ENCODE data around the gene KANSL1. TPM values are rescaled to one million over a fixed set of nuclear protein-coding genes. Genes with fewer than 3 reads are reported as not detected.
A peak's percentile ranks its signal among the peaks of the same experiment; 100 is the strongest.
"Not testable (repeated sequence)": the region's sequence is repeated elsewhere in the genome, so short reads cannot be mapped to it uniquely, and the experiment has no call there.

The KANSL1 gene
- total RNA-seq, 1 donor from 2014 or later, result 78.5 TPM

DNA sequence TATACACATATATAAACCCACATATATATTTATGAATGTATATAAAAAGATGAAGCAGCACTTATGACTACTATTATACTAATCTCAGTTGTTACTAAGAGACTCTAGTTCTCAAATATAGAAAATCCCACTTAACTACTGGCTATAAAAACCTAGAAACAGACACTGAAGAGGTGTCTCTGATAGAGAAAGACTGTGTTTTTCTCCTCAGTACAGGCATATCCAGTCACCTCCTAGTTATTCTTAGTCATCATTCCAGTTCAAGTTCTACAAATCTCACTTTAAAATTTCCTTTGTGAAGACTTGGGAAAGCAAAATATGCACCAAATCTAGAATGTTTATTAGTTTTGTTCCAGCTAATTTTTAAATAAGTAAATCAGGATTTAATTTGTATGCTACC, 100.2 kb downstream of the KANSL1 start:
- DNase-seq, result no peak
- intact Hi-C loops (cut with DNase I), result no loop called here
- no peak for TF ChIP-seq CTCF (IDR thresholded peaks at IDR 0.05)
- Histone ChIP-seq H3K27me3 (ENCODE audit: low read depth) (no peaks in the 10 kb centered on the region), H3K4me3 (no peak overlapping the region), H3K9me3 (no peaks in the 10 kb centered on the region), H3K27ac (no peak overlapping the region), H3K4me1 (peaks cover 28% of the 10 kb centered on the region), H3K36me3 (peaks cover 39% of the 10 kb centered on the region)
- ATAC-seq, result no peak

DNA sequence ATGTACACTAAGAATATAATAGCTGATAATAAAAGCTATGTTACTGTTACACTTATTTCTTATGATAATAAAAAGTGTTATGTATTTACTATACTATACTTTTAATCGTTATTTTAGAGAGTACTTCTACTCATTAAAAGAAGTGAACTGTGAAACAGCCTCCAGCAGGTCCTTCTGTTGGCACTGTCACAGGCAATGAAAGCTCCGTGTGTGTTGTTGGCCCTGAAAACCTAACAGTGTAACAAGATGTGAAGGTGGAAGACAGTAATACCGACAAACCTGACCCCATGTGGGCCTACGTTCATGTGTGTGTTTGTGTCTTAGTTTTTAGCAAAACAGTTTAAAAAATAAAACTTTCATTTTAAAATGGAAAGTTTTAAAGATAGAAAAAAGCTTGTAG, 102.4 kb downstream of the KANSL1 start:
- H3K36me3 ChIP-seq, result peaks cover 49% of the 10 kb centered on the region
- DNase-seq, result no peak
- no peak for ATAC-seq
- intact Hi-C loops (cut with DNase I), result no loop called here
- no peak overlapping the region for H3K27ac ChIP-seq
- no peaks in the 10 kb centered on the region for H3K9me3 ChIP-seq
- H3K27me3 ChIP-seq (ENCODE audit: low read depth), result no peaks in the 10 kb centered on the region
- H3K4me1 ChIP-seq, result peaks cover 18% of the 10 kb centered on the region
- no peak for TF ChIP-seq CTCF (IDR thresholded peaks at IDR 0.05)
- H3K4me3 ChIP-seq, result no peak overlapping the region

GRCh38 chr17:46089389-46089965, 103.8 kb downstream of the KANSL1 start:
- peak; percentile 41 to 66 for ATAC-seq

DNA sequence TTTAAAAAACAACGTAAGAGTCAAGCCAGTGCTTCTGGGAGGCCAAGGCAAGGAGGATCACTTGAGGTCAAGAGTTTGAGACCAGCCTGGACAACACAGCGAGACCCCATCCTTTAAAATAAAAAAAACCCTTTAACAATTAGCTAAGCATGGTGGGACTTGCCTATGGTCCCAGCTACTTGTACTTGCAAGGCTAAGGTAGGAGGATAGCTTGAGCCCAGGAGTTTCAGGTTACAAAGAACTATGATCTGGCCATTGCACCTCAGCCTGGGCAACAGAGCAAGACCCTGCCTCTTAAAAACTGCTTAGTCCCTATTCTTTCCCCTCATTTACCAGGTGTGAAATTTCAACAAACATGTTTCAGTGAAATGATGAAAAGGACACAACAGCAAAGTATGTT, 104.6 kb downstream of the KANSL1 start:
- TF ChIP-seq CTCF (IDR thresholded peaks at IDR 0.05), result no peak
- peaks cover 39% of the 10 kb centered on the region for H3K36me3 ChIP-seq
- no peak for DNase-seq
- no peak for ATAC-seq
- H3K4me1 ChIP-seq, result peaks cover 18% of the 10 kb centered on the region
- intact Hi-C loops (cut with DNase I), result no loop called here
- H3K9me3 ChIP-seq, result no peaks in the 10 kb centered on the region
- no peak overlapping the region for H3K4me3 ChIP-seq
- H3K27ac ChIP-seq, result no peak overlapping the region
- H3K27me3 ChIP-seq (ENCODE audit: low read depth), result no peaks in the 10 kb centered on the region

More at GRCh38 chr17:46089389-46089965, 103.8 kb downstream of the KANSL1 start:
- peaks cover 48% of the 10 kb centered on the region for H3K36me3 ChIP-seq
- H3K4me1 ChIP-seq, result peaks cover 18% of the 10 kb centered on the region
- intact Hi-C loops (cut with DNase I), result no loop called here
- H3K27ac ChIP-seq, result no peak overlapping the region
- no peak overlapping the region for H3K4me3 ChIP-seq
- no peaks in the 10 kb centered on the region for H3K27me3 ChIP-seq (ENCODE audit: low read depth)
- DNase-seq, result no peak
- TF ChIP-seq CTCF (IDR thresholded peaks at IDR 0.05), result no peak
- H3K9me3 ChIP-seq, result no peaks in the 10 kb centered on the region

- ATAC-seq; H3K9me3 ChIP-seq; intact Hi-C loops (cut with DNase I); H3K27ac ChIP-seq; DNase-seq; H3K4me3 ChIP-seq; H3K27me3 ChIP-seq (ENCODE audit: low read depth): not testable (repeated sequence)
- Histone ChIP-seq H3K4me1 (peaks cover 18% of the 10 kb centered on the region), H3K36me3 (peaks cover 32% of the 10 kb centered on the region)
Observed at GRCh38 chr17:46087871-46088270, 105.4 kb downstream of the KANSL1 start.

DNA sequence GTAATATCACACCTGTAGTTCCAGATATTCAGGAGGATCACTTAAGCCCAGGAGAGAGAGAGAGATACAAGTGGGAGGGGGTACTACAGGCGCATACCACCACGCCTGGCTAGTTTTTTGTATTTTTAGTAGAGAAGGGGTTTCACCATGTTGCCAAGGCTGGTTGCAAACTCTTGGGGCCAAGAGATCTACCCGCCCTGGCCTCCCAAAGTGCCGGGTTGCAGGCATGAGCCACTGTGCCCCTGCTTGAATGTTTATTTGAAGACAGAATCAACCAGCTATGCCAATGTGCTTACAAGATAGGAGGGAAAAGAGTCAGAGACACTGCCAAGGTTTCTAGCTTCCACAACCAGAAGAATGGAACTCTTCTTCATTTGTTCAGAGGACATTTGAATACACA, 106.4 kb downstream of the KANSL1 start:
- peaks cover 27% of the 10 kb centered on the region for H3K4me1 ChIP-seq
- ATAC-seq, result no peak
- H3K9me3 ChIP-seq, result no peaks in the 10 kb centered on the region
- no peak for TF ChIP-seq CTCF (IDR thresholded peaks at IDR 0.05)
- no peaks in the 10 kb centered on the region for H3K27me3 ChIP-seq (ENCODE audit: low read depth)
- DNase-seq, result no peak
- no peak overlapping the region for H3K27ac ChIP-seq
- H3K4me3 ChIP-seq, result no peak overlapping the region
- H3K36me3 ChIP-seq, result peaks cover 29% of the 10 kb centered on the region
- intact Hi-C loops (cut with DNase I), result no loop called here
